Measurements from ENCODE around the gene PRRT3.
"Not testable (repeated sequence)": the region's sequence is repeated elsewhere in the genome, so short reads cannot be mapped to it uniquely, and the experiment has no call there.

Gene PRRT3

GRCh38 chr3:9918261-9919038 is 33.8 kb downstream of the PRRT3 start:
- no peak for DNase-seq (ENCODE audit: low read depth in 2 of 2)

- DNase-seq (ENCODE audit: low read depth in 2 of 2), result no peak
These were observed 34.4 kb downstream of the PRRT3 start for GRCh38 chr3:9917820-9918219.

GRCh38 chr3:9916734-9917680 is 35.2 kb downstream of the PRRT3 start, which contains the start of gene IL17RC:
TSS of gene IL17RC (plus strand) at chr3:9917098. CDS start at chr3:9917316, 218 bp downstream.
- DNase-seq (ENCODE audit: low read depth in 2 of 2), result peak in 1 of 2 donors; percentile 46

- no peak for DNase-seq (ENCODE audit: low read depth in 2 of 2)
These were observed 35.9 kb downstream of the PRRT3 start for GRCh38 chr3:9916346-9916733.

- DNase-seq (ENCODE audit: low read depth in 2 of 2), result peak in 1 of 2 donors; percentile 27
These were observed 36.7 kb downstream of the PRRT3 start for GRCh38 chr3:9915254-9916141.

GRCh38 chr3:9914559-9915253 is 37.5 kb downstream of the PRRT3 start:
- no peak for DNase-seq (ENCODE audit: low read depth in 2 of 2)

- DNase-seq (ENCODE audit: low read depth in 2 of 2), result no peak
These were observed 38.2 kb downstream of the PRRT3 start for GRCh38 chr3:9914011-9914410.

- DNase-seq (ENCODE audit: low read depth in 2 of 2), result no peak
These were observed 38.6 kb downstream of the PRRT3 start for GRCh38 chr3:9913601-9914000.

- no peak for DNase-seq (ENCODE audit: low read depth in 2 of 2)
These were observed 39.8 kb downstream of the PRRT3 start for GRCh38 chr3:9912294-9912935.

- no peak for DNase-seq (ENCODE audit: low read depth in 2 of 2)
These were observed 40.3 kb downstream of the PRRT3 start for GRCh38 chr3:9911863-9912262.

- no peak for DNase-seq (ENCODE audit: low read depth in 2 of 2)
These were observed 42.8 kb downstream of the PRRT3 start for GRCh38 chr3:9909221-9910013.

- no peak for DNase-seq (ENCODE audit: low read depth in 2 of 2)
These were observed 43.9 kb downstream of the PRRT3 start for GRCh38 chr3:9908286-9908685.

- no peak for DNase-seq (ENCODE audit: low read depth in 2 of 2)
These were observed 45.7 kb downstream of the PRRT3 start for GRCh38 chr3:9906480-9906879.

GRCh38 chr3:9903904-9904303 is 48.3 kb downstream of the PRRT3 start:
- no peak for DNase-seq (ENCODE audit: low read depth in 2 of 2)

GRCh38 chr3:9903238-9903624 is 49.0 kb downstream of the PRRT3 start:
- DNase-seq (ENCODE audit: low read depth in 2 of 2), result no peak

GRCh38 chr3:9902372-9903237 is 49.6 kb downstream of the PRRT3 start, which contains the start of gene IL17RE:
TSS of gene IL17RE (plus strand) at chr3:9902848. CDS start at chr3:9902933, 85 bp downstream.
- DNase-seq (ENCODE audit: low read depth in 2 of 2), result no peak

- no peak for DNase-seq (ENCODE audit: low read depth in 2 of 2)
These were observed 50.2 kb downstream of the PRRT3 start for GRCh38 chr3:9901967-9902366.

- not testable (repeated sequence) for DNase-seq (ENCODE audit: low read depth in 2 of 2)
These were observed 51.2 kb downstream of the PRRT3 start for GRCh38 chr3:9900965-9901415.
